ENCODE measurements around the gene NOX5. TPM values are rescaled to one million over a fixed set of nuclear protein-coding genes. Genes with fewer than 3 reads are reported as not detected.

Gene NOX5
- total RNA-seq, 1 donor from 2014 or later: 0.06 TPM

DNA sequence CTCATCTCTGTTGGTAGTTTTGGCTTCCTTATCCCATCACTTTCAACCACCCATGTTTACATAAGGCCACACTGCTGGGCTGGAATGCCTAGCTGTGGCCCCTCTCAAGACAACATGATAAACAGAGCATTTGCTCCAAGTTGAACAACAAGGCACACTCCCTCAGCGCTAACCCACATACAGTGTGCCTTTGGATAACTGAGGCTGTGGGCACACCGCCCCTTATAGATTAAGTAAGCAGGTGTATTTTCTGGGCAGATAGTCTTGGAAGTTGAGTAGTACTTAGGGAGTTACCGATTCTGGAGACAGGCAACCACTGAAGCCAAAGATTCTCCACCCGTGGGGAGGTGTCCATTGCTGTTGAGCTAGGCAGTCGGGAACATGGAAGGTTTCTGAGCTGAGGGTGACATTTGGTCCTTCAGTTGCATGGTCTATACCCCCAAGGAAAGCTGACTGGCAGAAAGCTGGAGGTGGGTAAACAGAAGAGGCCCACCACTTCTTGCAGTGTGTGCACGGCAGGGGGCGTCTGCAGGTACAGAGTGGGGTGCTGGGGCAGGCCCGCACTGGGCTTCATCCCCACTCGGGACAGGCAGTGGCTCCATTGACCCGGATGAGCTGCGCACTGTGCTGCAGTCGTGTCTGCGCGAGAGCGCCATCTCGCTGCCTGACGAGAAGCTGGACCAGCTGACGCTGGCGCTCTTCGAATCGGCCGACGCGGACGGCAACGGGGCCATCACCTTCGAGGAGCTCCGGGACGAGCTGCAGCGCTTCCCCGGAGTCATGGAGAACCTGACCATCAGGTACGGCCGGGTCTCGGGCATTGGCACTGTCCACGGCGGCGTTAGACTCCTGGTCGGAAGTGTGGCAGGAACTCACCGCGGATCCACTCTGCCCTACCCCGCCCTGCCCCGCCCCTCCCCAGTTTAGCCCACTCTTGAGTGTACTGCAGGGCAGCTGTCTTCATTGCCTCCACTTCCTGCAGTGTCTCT is 16.8 kb downstream of the NOX5 start:
- no peak for DNase-seq (ENCODE audit: low read depth)
- H3K4me3 ChIP-seq (ENCODE audit: low read depth, low read length): peak overlapping the region; percentile 51
- peak; percentile 65 for TF ChIP-seq CTCF (conservative IDR thresholded peaks at IDR 0.05; ENCODE audit: low read depth, low read length)

GRCh38 chr15:69032031-69032430 is 17.5 kb downstream of the NOX5 start:
- H3K4me3 ChIP-seq (ENCODE audit: low read depth, low read length): peak overlapping the region; percentile 51
- TF ChIP-seq CTCF (conservative IDR thresholded peaks at IDR 0.05; ENCODE audit: low read depth, low read length): no peak
- DNase-seq (ENCODE audit: low read depth): no peak

DNA sequence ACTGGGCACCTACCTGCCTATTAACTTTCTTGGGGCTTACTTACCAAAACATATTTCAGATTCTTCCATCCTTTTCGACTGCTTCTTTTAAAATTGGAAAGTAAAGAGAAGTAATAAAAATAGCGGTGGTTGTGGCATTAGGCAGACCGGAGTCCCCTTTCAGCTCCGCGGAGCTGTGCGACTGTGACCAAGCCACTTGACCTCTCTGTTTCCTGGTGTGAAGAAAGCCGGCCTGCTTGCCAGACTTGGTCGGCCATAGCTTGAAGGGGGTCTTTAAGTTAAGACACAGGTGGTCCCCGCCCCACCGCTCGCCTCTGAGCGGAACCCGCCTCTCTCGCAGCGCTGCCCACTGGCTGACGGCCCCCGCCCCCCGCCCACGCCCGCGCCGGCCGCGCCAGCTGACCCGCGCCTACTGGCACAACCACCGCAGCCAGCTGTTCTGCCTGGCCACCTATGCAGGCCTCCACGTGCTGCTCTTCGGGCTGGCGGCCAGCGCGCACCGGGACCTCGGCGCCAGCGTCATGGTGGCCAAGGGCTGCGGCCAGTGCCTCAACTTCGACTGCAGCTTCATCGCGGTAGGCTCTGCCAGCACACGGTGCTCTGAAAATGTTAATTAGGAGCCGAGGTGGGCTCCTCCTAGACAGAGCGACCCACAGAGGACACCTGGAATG is 18.3 kb downstream of the NOX5 start:
- TF ChIP-seq CTCF (conservative IDR thresholded peaks at IDR 0.05; ENCODE audit: low read depth, low read length): no peak
- no peak overlapping the region for H3K4me3 ChIP-seq (ENCODE audit: low read depth, low read length)
- DNase-seq (ENCODE audit: low read depth): no peak

GRCh38 chr15:69034352-69034751 is 19.9 kb downstream of the NOX5 start:
- H3K4me3 ChIP-seq (ENCODE audit: low read depth, low read length): no peak overlapping the region
- no peak for TF ChIP-seq CTCF (conservative IDR thresholded peaks at IDR 0.05; ENCODE audit: low read depth, low read length)
- peak; percentile 64 for DNase-seq (ENCODE audit: low read depth)

DNA sequence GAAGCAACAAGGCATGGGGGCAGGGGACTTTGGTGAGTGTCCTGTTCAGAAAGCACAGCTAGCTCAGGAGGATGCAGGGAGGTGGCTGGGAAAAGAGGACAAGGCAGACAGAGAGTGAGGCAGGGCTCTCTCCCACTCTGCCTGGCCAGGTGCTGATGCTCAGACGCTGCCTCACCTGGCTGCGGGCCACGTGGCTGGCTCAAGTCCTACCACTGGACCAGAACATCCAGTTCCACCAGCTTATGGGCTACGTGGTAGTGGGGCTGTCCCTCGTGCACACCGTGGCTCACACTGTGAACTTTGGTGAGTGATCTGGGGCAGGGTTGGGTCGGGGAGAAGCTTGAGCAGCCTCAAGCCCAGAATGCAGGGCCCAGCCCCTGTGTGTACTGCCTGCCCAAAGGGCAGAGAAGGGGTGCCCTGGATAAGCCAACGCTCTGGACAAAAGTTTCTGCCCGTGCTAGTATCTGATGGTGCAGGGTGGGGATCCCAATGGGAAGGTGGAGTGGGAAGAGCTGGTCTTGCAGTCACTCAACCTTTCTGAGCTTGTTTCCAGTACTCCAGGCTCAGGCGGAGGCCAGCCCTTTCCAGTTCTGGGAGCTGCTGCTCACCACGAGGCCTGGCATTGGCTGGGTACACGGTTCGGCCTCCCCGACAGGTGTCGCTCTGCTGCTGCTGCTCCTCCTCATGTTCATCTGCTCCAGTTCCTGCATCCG is 20.9 kb downstream of the NOX5 start:
- TF ChIP-seq CTCF (conservative IDR thresholded peaks at IDR 0.05; ENCODE audit: low read depth, low read length): peak; percentile 25
- H3K4me3 ChIP-seq (ENCODE audit: low read depth, low read length): no peak overlapping the region
- no peak for DNase-seq (ENCODE audit: low read depth)

DNA sequence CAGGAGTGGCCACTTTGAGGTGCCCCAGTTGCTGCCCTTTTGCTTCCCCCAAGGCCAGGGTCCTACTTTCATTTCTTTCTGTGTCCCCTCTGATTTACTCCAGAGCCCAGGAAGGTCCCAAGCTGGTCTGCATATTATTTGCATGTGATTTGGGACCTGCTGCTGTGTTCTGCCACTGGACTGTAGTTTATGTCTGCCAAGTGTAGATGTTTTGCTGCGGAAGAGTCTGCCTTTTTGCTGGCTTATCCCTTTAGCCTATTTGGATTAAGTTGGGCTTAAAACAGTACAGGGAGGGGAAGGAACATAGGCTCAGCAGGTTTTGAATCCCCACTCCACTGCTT is 21.4 kb downstream of the NOX5 start:
- no peak overlapping the region for H3K4me3 ChIP-seq (ENCODE audit: low read depth, low read length)
- no peak for TF ChIP-seq CTCF (conservative IDR thresholded peaks at IDR 0.05; ENCODE audit: low read depth, low read length)
- no peak for DNase-seq (ENCODE audit: low read depth)
